HG03565 (cell line): ENCODE measurements around the gene OR6J1.
A peak's percentile ranks its signal among the peaks of the same experiment; 100 is the strongest.
"Not testable (repeated sequence)": the region's sequence is repeated elsewhere in the genome, so short reads cannot be mapped to it uniquely, and the experiment has no call there.

ENCODE experiments used
- ATAC-seq: cut with Tn5 transposase; IDR thresholded peaks from one replicate; pipeline ENCODE4 v1.9.1; 2021; ENCODE audit warnings: mild to moderate bottlenecking, moderate library complexity; ENCODE audit not compliant: unreplicated experiment

OR6J1 gene

DNA sequence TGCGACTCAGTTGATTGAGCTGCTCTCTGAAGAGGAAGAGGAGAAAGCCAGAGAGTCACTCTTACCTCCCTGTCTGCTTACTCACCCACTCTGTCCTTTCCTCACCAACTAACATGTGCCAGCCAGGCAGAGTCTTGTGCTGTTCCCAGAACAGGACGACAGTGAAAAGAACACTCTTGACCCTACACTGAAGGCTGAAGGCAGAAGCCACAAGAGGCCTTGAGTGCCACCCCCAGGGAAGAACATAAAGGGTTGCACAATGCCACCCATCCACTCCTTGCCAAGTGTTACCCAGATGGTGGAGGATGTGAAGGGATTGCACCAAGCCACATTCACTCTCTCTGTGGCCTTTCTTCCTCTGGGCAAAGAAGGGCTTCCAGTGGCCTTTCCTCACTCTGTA lies 33.2 kb downstream of the OR6J1 start:
- no peak for ATAC-seq

GRCh38 chr14:22607291-22607690 lies 36.9 kb downstream of the OR6J1 start:
- ATAC-seq = no peak

GRCh38 chr14:22606380-22606779 lies 37.8 kb downstream of the OR6J1 start:
- no peak for ATAC-seq

DNA sequence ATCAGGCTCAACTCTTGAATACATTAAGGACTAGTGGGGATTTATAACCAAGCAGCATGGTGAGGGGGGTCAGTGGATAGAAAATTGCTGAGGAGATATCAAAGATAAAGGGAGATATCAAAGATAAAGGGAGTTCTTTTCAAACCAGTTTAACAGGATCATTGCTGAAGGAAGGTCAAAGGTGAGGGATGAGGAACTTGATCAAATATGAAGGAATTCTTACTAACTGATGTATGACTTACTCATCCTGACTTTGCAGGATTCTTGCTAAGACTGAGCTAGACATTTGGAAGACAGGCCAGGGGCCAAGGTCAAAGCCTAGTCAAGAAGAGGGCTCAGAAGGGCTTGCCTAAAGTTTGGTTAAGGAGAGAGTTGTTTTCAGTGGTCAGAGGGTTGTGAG lies 41.3 kb downstream of the OR6J1 start:
- no peak for ATAC-seq

- no peak for ATAC-seq
Observed at GRCh38 chr14:22601996-22602395, 42.2 kb downstream of the OR6J1 start.

DNA sequence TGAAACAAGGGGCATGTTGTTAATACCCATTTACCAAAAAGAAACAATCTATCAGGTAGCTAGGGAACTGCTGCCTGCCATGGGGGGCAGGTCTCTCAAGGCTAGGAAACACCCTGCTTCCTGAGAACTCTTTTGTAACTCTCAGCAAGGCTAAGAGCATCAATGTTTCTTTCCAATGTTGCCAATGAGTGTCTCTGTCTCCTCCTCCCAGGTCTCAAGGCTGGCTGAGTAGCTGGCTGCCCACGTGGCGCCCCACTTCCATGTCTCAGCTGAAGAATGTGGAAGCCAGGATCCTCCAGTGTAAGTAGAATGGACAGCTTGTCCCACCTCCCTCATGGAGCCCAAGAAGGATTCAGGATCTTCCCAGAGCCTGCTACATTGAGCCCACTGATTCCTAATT lies 42.7 kb downstream of the OR6J1 start:
- ATAC-seq = no peak

DNA sequence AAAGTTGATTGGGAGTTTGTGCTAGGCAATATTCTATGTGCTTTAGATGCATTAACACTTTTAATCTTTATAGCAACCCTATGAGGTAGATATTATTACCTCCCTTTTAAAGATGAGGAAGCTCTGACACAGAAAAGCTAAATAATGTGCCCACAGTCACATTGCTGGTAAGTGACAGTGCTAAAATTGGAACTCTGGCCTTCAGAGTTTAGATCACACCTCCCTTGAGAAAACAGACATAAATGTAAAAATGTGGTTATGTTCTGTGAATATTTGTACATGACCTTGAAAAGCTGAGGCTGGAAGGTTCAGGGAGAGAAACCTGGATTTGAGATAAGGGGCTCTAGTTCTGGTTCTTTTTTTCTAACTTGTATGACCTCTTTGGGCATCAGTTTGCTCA lies 44.1 kb downstream of the OR6J1 start:
- ATAC-seq = no peak

GRCh38 chr14:22599349-22599748 lies 44.8 kb downstream of the OR6J1 start:
- no peak for ATAC-seq

- ATAC-seq = peak; percentile 41
Observed at GRCh38 chr14:22598896-22599244, 45.3 kb downstream of the OR6J1 start.

- peak; percentile 50 for ATAC-seq
Observed at GRCh38 chr14:22598099-22598895, 45.9 kb downstream of the OR6J1 start, which contains the start of gene ABHD4. Gene ABHD4 (plus strand): TSS chr14:22598300. CDS start chr14:22598307, 7 bp downstream.

- peak; percentile 21 for ATAC-seq
Observed at GRCh38 chr14:22597771-22598098, 46.4 kb downstream of the OR6J1 start.

DNA sequence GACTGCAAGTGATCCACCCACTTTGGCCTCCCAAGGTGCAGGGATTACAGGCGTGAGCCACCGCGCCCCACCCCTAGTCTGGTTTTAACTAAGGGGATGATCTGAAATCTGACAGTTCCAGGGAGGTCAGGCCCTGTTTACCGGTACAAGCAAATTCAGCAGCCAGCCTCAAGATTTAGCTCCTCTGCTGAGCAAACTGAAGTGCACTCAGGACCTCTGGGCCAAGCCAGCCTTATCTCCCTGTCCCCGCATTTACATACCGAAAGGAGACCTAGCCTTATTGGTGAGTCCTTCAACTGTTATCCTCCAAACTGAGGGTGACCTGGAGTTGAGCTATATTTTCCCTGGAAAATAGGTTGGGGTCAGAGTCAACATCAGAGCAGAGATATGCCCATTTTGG lies 46.9 kb downstream of the OR6J1 start:
- ATAC-seq = no peak

DNA sequence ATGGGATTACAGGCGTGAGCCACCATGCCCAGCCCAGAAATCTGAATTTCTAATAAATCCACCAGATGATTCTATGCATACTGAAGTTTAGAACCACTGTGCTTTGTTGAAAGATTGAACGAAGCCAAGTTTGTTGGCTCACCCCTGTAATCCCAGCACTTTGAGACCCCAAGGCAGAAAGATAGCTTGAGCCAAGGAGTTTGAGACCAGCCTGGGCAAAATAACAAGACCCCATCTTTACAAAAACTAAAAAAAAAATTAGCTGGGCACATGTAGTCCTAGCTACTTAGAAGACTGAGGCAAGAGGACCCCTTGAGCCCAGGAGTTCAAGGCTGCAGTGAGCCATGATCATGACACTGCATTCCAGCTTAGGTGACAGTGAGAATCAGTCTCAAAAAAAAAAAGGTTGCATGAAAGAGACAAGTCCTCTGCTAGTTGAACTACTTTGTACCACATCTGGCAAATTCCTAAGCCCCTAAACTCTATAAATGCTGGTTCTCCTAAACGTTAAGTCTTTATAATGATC lies 47.7 kb downstream of the OR6J1 start:
- ATAC-seq = no peak

DNA sequence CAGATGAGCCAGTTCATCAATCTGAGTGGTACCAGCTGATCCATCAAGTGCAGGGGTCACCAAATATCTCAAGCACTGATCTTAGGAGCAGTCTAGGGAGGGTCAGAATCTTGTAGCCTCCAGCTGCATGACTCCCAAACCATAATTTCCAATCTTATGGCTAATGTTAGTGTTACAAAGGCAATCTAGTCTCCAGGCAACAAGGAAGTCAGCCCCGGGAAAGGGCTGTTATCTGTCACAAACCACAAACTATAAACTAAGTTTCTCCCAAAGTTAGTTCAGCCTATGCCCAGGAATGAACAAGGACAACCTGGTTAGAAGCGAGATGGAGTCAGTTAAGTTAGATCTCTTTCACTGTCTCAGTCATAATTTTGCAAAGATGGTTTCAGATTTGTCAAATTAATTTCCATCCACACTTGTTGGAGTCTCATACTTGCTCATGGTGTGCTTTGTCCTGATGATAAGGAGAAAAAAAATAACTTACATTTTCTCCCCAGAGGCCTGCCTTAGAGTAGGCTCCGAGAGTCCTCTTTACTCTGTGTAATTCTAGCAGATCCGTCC lies 49.9 kb downstream of the OR6J1 start:
- ATAC-seq = no peak

DNA sequence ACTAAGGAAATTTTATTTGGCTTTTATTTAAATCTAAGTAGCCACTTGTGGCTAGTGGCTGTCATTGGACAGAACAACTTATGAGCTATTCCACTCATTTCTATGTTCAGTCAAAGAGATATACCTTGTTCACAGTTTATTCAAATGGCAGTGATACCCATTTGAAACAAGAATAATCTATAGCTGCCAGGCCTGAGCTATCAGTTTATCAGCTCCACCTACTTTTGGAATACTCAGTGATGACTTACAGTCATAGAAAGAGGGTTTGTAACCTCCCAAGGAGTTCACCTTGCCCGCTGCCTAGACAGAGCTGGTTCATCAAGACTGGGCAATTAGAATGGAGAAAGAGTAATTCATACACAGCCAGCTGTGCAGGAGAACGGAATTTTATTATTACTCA lies 50.6 kb downstream of the OR6J1 start:
- no peak for ATAC-seq

- no peak for ATAC-seq
Observed at GRCh38 chr14:22593189-22593588, 51.0 kb downstream of the OR6J1 start.

- ATAC-seq = peak; percentile 70
Observed at GRCh38 chr14:22589096-22589839, 54.9 kb downstream of the OR6J1 start, which contains the start of gene DAD1. Gene DAD1 (minus strand): TSS chr14:22589224. CDS start chr14:22589157, 67 bp downstream.

DNA sequence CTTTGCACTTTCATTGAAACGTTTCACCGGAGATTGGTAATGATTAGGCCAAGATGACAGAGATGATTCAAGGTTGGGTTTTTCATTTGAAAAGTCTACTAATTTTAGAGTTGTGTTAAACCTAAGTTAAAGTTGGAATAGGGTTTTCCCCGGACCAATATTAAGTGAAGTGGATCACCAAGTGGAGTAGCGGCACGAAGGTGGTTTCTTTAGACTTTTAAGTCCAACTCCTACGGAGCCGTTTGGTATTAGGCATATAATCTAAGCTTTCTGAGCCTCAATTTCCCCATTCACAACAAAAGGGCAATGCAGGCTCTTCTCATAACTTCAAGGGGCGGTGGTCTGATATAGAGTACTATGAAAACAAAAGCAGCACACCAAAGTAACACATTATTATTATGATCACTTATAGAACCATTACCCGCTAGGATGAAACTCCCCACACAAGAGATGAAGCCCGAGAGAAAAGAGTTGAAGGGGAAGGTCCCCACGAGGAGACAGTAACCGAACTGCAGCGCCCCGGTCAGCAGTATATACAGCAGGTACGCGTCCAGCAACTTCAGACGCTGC lies 55.5 kb downstream of the OR6J1 start:
- no peak for ATAC-seq

GRCh38 chr14:22587677-22588422 lies 56.3 kb downstream of the OR6J1 start:
- ATAC-seq = not testable (repeated sequence)

DNA sequence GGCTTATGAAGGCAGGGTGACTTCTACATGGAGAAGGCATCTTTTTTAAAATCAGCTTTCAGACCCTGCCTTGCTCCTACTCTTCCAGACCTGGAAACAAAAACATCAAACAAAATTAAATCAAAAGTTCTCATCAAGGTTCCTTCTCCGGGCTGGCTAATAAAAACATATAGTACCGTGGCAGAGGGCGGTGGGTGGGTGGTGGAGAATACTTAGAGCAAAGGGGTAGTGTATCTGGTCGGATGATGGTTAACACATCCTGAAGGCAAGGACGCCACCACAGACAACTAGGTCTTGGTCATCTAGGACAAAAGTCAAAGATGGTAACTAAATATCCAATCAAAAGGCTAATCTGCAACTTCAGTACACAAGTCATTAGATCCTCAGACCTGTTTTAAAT lies 56.9 kb downstream of the OR6J1 start:
- ATAC-seq = no peak

- ATAC-seq = no peak
Observed at GRCh38 chr14:22583994-22584393, 60.2 kb downstream of the OR6J1 start.
